K562 (cell line): Measurements from ENCODE around the gene ZNF565. TPM values are rescaled to one million over a fixed set of nuclear protein-coding genes. Genes with fewer than 3 reads are reported as not detected.

Source experiments
- ARNT ChIP-seq, 2 experiments: fragments of 450-650 bp; IDR thresholded peaks; 2 replicates each; pipeline ENCODE4 v1.6.1; 2016; ENCODE audit warnings: mild to moderate bottlenecking in 1 of 2
- BRCA1 ChIP-seq, 2 experiments: fragments of 450-650 bp in 1 of 2; sonication (generic) in 1 of 2; formaldehyde crosslinking in 1 of 2; IDR thresholded peaks; 2 replicates each; pipeline versions ENCODE4 v1.5.0 to v1.6.1; 2017 to 2020; ENCODE audit warnings: mild to moderate bottlenecking in 1 of 2, missing genetic modification reagents in 1 of 2
- CEBPZ ChIP-seq: fragments of 150-350 bp; IDR thresholded peaks from 2 replicates; pipeline ENCODE4 v1.6.1; 2014; ENCODE audit warnings: low read depth, mild to moderate bottlenecking, low read length, borderline replicate concordance
- CTBP1 ChIP-seq: fragments of 450-650 bp; IDR thresholded peaks from 2 replicates; pipeline ENCODE4 v1.6.1; 2016; ENCODE audit warnings: borderline replicate concordance
- DEAF1 ChIP-seq: fragments of 450-650 bp; formaldehyde crosslinking; IDR thresholded peaks from 2 replicates; pipeline ENCODE4 v1.4.0; 2020; ENCODE audit warnings: mild to moderate bottlenecking, moderate library complexity
- ERF ChIP-seq: fragments of 450-650 bp; formaldehyde crosslinking; IDR thresholded peaks from 2 replicates; pipeline ENCODE4 v1.4.0; 2020; ENCODE audit warnings: mild to moderate bottlenecking, mixed read lengths
- ESRRA ChIP-seq: fragments of 450-650 bp; IDR thresholded peaks from 2 replicates; pipeline ENCODE4 v1.6.1; 2014; ENCODE audit warnings: low read depth, mild to moderate bottlenecking, moderate library complexity, borderline replicate concordance
- ESRRB ChIP-seq: fragments of 250-450 bp; sonication (Bioruptor Pico); IDR thresholded peaks from 2 replicates; pipeline ENCODE4 v1.5.0; 2020; ENCODE audit warnings: mild to moderate bottlenecking, moderate library complexity, borderline replicate concordance
- GTF3C2 ChIP-seq: IDR thresholded peaks from 3 replicates; pipeline ENCODE4 v1.6.1; 2011; ENCODE audit warnings: borderline replicate concordance, mild to moderate bottlenecking, moderate library complexity; ENCODE audit not compliant: insufficient read length; ENCODE audit errors: extremely low read depth
- HBP1 ChIP-seq: fragments of 450-650 bp; formaldehyde crosslinking; IDR thresholded peaks from 2 replicates; pipeline ENCODE4 v1.4.0; 2022; ENCODE audit warnings: missing genetic modification characterization
- HMG20A ChIP-seq: fragments of 450-650 bp; formaldehyde crosslinking; conservative IDR thresholded peaks from 2 replicates; pipeline ENCODE4 v1.4.0; 2020; ENCODE audit warnings: mild to moderate bottlenecking, mixed read lengths
- RBM25 ChIP-seq: fragments of 200-400 bp; formaldehyde crosslinking; IDR thresholded peaks from 2 replicates; pipeline ENCODE4 v1.6.1; 2018; ENCODE audit warnings: low read length, low read depth, moderate library complexity; ENCODE audit not compliant: severe bottlenecking
- SRF ChIP-seq, 2 experiments: fragments of 250-450, 450-650 bp in 1 of 2; sonication (Bioruptor Pico) in 1 of 2; sonication (generic) in 1 of 2; formaldehyde crosslinking; IDR thresholded peaks; 2 replicates each; pipeline versions ENCODE4 v1.5.0 to v1.5.1; 2020 to 2022; ENCODE audit warnings: mild to moderate bottlenecking in 1 of 2, missing genetic modification reagents in 1 of 2
- STAT5B ChIP-seq: fragments of 250-450 bp; sonication (Bioruptor Pico); IDR thresholded peaks from 2 replicates; pipeline ENCODE4 v1.8.0; 2021; ENCODE audit warnings: mild to moderate bottlenecking, inconsistent platforms
- ZNF134 ChIP-seq: fragments of 250-450 bp; sonication (Bioruptor Pico); conservative IDR thresholded peaks from 2 replicates; pipeline ENCODE4 v1.4.0; 2020
- polyA plus RNA-seq, 8 experiments: library from polyadenylated mRNA; depleted of rRNA in 4 of 8; stranded (reverse) in 5 of 8; unstranded in 3 of 8; fragments of >200 nt; fragmentation: Nextera tagmentation in 2 of 8; fragmentation: Illumina TruSeq in 1 of 8; extraction: Ambion mirVana in 2 of 8; extraction: Trizol in 1 of 8; gene quantifications; 2 replicates each; pipeline versions ENCODE4 v1.2.1 to v1.2.3, GENCODE V29; 2011 to 2014; ENCODE audit warnings: inconsistent platforms in 1 of 8, missing spikeins in 1 of 8
- total RNA-seq, 7 experiments: library from RNA; depleted of rRNA in 6 of 7; stranded (reverse); fragments of >200 nt in 6 of 7; fragmentation: Illumina TruSeq in 2 of 7; extraction: Trizol in 2 of 7; gene quantifications; 2 replicates each; pipeline versions ENCODE4 v1.2.1 to v1.2.3, GENCODE V29; 2011 to 2021; ENCODE audit warnings: low replicate concordance in 1 of 7

ZNF565 gene
- total and polyA plus RNA-seq, 9 of the 15 experiments (the other 6 are each of a cell fraction or from before 2014, with no cell fraction given): 1.3 to 3.2 (median 2.6) TPM

GRCh38 chr19:36139473-36140303 is 74.8 kb downstream of the ZNF565 start, which contains the start of gene CAPNS1 (continued):
- no peak for TF ChIP-seq GTF3C2
- no peak for TF ChIP-seq RBM25
- TF ChIP-seq HBP1 (CRISPR knock-in tag): no peak
- no peak for TF ChIP-seq HMG20A (CRISPR knock-in tag)
- no peak; a peak in 1 of 4 replicates for TF ChIP-seq SRF (CRISPR knock-in tag; IDR thresholded peaks at IDR 0.05)
- TF ChIP-seq BRCA1 (IDR thresholded peaks at IDR 0.05): no peak
- no peak for TF ChIP-seq BRCA1 (CRISPR knock-in tag; IDR thresholded peaks at IDR 0.05)
- TF ChIP-seq STAT5B (CRISPR knock-in tag): no peak
- no peak for TF ChIP-seq ZNF134 (CRISPR knock-in tag)
- no peak for TF ChIP-seq ARNT (IDR thresholded peaks at IDR 0.05)
- TF ChIP-seq ESRRB: no peak
- TF ChIP-seq DEAF1 (CRISPR knock-in tag): no peak
- TF ChIP-seq CEBPZ: no peak
- TF ChIP-seq ERF (CRISPR knock-in tag): no peak
- peak; percentile 94 for TF ChIP-seq CTBP1
- TF ChIP-seq ESRRA: no peak; the same call in 1 of the 2 replicates
